PC-9 (cell line): Measurements from ENCODE around the gene MEIS2. TPM values are rescaled to one million over a fixed set of nuclear protein-coding genes. Genes with fewer than 3 reads are reported as not detected.

ENCODE experiments used
- BruUV-seq: library from RNA; stranded (reverse); fragments of 400-500 nt; replicated peaks from 2 replicates; lab custom pipeline; 2021; lab: Mats Ljungman, UMichigan
- CTCF ChIA-PET: fragments of 300-600 bp; sonication (Branson Sonifier 250); formaldehyde crosslinking; loops from one replicate; lab custom pipeline; 2022; ENCODE audit warnings: antibody characterized with exemption; lab: Charles Lee
- POLR2A ChIA-PET: fragments of 300-600 bp; sonication (Branson Sonifier 250); formaldehyde crosslinking; loops from one replicate; lab custom pipeline; 2022; ENCODE audit warnings: antibody characterized with exemption; ENCODE audit not compliant: unreplicated experiment; lab: Charles Lee
- DNase-seq, 2 experiments: peaks; one replicate each; pipeline versions ENCODE4 v3.0.0 to v3.0.0-alpha.2; 2015 to 2022; ENCODE audit warnings: mixed read lengths in 1 of 2
- H2AFZ ChIP-seq: fragments of 200-600 bp; sonication (generic); 2 replicates; pipeline ENCODE4 v1.8.1; 2017; ENCODE audit warnings: antibody characterized with exemption
- H3F3A ChIP-seq: fragments of 200-600 bp; sonication (generic); 2 replicates; pipeline ENCODE4 v1.8.1; 2017; ENCODE audit warnings: antibody characterized with exemption, mild to moderate bottlenecking, low read depth; ENCODE audit not compliant: insufficient read depth
- H3K27ac ChIP-seq: fragments of 200-600 bp; sonication (generic); 2 replicates; pipeline ENCODE4 v1.6.1; 2016; ENCODE audit warnings: mixed run types
- H3K27me3 ChIP-seq: fragments of 200-600 bp; sonication (generic); 2 replicates; pipeline ENCODE4 v1.6.1; 2016; ENCODE audit warnings: low read depth, mixed run types; ENCODE audit not compliant: insufficient read depth
- H3K36me3 ChIP-seq: fragments of 200-600 bp; sonication (generic); 2 replicates; pipeline ENCODE4 v1.6.1; 2016; ENCODE audit warnings: low read depth, mixed run types
- H3K4me1 ChIP-seq: fragments of 200-600 bp; sonication (generic); replicated peaks from 2 replicates; pipeline ENCODE4 v1.6.1; 2016; ENCODE audit warnings: mixed run types; ENCODE audit not compliant: insufficient read depth
- H3K4me2 ChIP-seq: fragments of 200-600 bp; sonication (generic); 2 replicates; pipeline ENCODE4 v1.6.1; 2017; ENCODE audit warnings: mixed run types
- H3K4me3 ChIP-seq: fragments of 200-600 bp; sonication (generic); 2 replicates; pipeline ENCODE4 v1.6.1; 2016; ENCODE audit warnings: mixed run types
- H3K79me2 ChIP-seq: fragments of 200-600 bp; sonication (generic); 2 replicates; pipeline ENCODE4 v1.6.1; 2017; ENCODE audit warnings: low read depth, mixed run types
- H3K9me2 ChIP-seq: fragments of 200-600 bp; sonication (generic); 2 replicates; pipeline ENCODE4 v1.8.1; 2017; ENCODE audit warnings: mild to moderate bottlenecking; ENCODE audit not compliant: insufficient read depth
- H3K9me3 ChIP-seq: fragments of 200-600 bp; sonication (generic); 2 replicates; pipeline ENCODE4 v1.8.1; 2016; ENCODE audit warnings: low read depth; ENCODE audit not compliant: insufficient read depth
- H4K20me1 ChIP-seq: fragments of 200-600 bp; sonication (generic); 2 replicates; pipeline ENCODE4 v1.8.1; 2017; ENCODE audit not compliant: insufficient read depth
- CTCF ChIP-seq: fragments of 200-600 bp; sonication (generic); conservative IDR thresholded peaks from 2 replicates; pipeline ENCODE4 v1.6.1; 2017; ENCODE audit warnings: mixed run types, antibody characterized with exemption, mild to moderate bottlenecking, moderate library complexity
- EZH2 ChIP-seq: fragments of 200-600 bp; sonication (generic); IDR thresholded peaks from 2 replicates; pipeline ENCODE4 v1.8.0; 2017; ENCODE audit warnings: antibody characterized with exemption, low read depth
- intact Hi-C: fragments of 100-400 bp; cut with micrococcal nuclease; formaldehyde crosslinking; loops from one replicate; pipeline ENCODE4 v1.10.0; 2022; ENCODE audit not compliant: unreplicated experiment
- total RNA-seq: library from RNA; stranded (reverse); gene quantifications from 2 replicates; pipeline ENCODE4 v1.2.3, GENCODE V29; 2021

Gene MEIS2
- total RNA-seq, 1 experiment from 2014 or later, result 29.1 TPM

GRCh38 chr15:36897834-36898233 lies 202.5 kb downstream of the MEIS2 start:
- H2AFZ ChIP-seq, result no peak overlapping the region
- H3K27ac ChIP-seq, result no peak overlapping the region
- H3K9me3 ChIP-seq, result no peaks in the 10 kb centered on the region
- no TSS peak for BruUV-seq
- no peaks in the 10 kb centered on the region for H3K36me3 ChIP-seq
- H3K4me3 ChIP-seq, result no peak overlapping the region
- H3K4me1 ChIP-seq, result no peaks in the 10 kb centered on the region
- no peaks in the 10 kb centered on the region for H3K27me3 ChIP-seq
- no peaks in the 10 kb centered on the region for H3K79me2 ChIP-seq
- intact Hi-C loops, result no loop called here
- TF ChIP-seq EZH2, result no peak
- TF ChIP-seq CTCF, result no peak
- ChIA-PET CTCF (no interaction called here), POLR2A (no interaction called here)
- H3K4me2 ChIP-seq, result no peak overlapping the region
- H3K9me2 ChIP-seq, result no peaks in the 10 kb centered on the region
- H3F3A ChIP-seq, result no peaks in the 10 kb centered on the region
- H4K20me1 ChIP-seq, result no peaks in the 10 kb centered on the region
- no peak for DNase-seq

DNA sequence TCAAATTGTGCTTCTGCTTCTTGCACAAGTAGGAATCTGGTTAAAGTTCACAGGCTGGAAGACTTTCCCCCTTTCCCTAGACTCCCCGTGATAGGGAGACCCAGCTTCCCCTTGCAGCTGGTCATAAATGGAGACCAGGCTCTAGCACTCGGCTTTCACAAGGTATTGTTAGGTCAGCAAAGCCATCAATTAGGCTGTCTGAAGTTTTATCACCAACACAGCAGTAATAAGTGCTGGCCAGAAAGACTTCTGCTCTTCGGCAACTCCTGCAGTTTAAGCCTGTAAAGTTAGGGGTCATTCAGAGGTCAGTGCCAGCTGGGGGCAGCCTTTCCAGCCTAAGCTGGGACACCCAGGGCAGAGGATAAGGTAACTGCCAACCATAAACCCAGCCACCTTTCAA lies 203.4 kb downstream of the MEIS2 start:
- ChIA-PET POLR2A (no interaction called here), CTCF (no interaction called here)
- Histone ChIP-seq H3K4me1 (no peaks in the 10 kb centered on the region), H3K27ac (no peak overlapping the region), H3K4me3 (no peak overlapping the region), H3K9me2 (no peaks in the 10 kb centered on the region), H3K36me3 (no peaks in the 10 kb centered on the region), H3K9me3 (no peaks in the 10 kb centered on the region), H3K79me2 (no peaks in the 10 kb centered on the region), H4K20me1 (no peaks in the 10 kb centered on the region), H2AFZ (no peak overlapping the region), H3F3A (no peaks in the 10 kb centered on the region), H3K27me3 (no peaks in the 10 kb centered on the region), H3K4me2 (no peak overlapping the region)
- no TSS peak for BruUV-seq
- intact Hi-C loops, result no loop called here
- no peak for DNase-seq
- TF ChIP-seq EZH2, result no peak
- no peak for TF ChIP-seq CTCF

DNA sequence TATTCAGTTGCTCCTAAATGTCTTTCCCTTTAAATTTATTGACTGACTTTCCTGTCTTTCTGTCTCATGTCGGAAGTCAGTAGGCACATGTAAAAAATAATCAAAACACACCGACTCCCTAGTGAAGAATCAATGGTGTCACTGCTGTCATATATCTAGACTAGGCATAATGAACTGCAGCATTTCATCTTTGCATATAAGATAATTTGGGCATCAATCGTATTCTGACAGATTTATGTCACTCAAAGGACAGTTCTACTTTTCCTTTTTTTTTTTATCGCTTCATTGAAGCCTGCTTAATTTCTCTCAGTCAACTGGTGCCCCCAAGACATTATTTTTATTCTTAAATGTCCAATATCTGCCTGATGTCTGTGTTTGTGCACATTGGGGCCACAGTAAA lies 206.3 kb downstream of the MEIS2 start:
- Histone ChIP-seq H2AFZ (no peak overlapping the region), H3K27me3 (no peaks in the 10 kb centered on the region), H3K79me2 (no peaks in the 10 kb centered on the region), H3K9me3 (no peaks in the 10 kb centered on the region), H3F3A (no peaks in the 10 kb centered on the region), H4K20me1 (no peaks in the 10 kb centered on the region), H3K36me3 (no peaks in the 10 kb centered on the region), H3K4me3 (no peak overlapping the region), H3K27ac (no peak overlapping the region), H3K4me2 (no peak overlapping the region), H3K9me2 (no peaks in the 10 kb centered on the region), H3K4me1 (no peaks in the 10 kb centered on the region)
- no peak for DNase-seq
- BruUV-seq, result no TSS peak
- CTCF ChIA-PET, result no interaction called here
- TF ChIP-seq CTCF (no peak), EZH2 (no peak)
- POLR2A ChIA-PET, result no interaction called here
- intact Hi-C loops, result no loop called here
